ENCODE data around the gene ZNF620.

Gene ZNF620

GRCh38 chr3:40521254-40521653 is 15.4 kb downstream of the ZNF620 start:
- TF ChIP-seq EZH2 (optimal IDR thresholded peaks at IDR 0.05; ENCODE audit: low read depth, low read length) (no peak), EZH2phosphoT487 (IDR thresholded peaks at IDR 0.05; ENCODE audit: low read length) (no peak), CTCF (IDR thresholded peaks at IDR 0.05; ENCODE audit: low read length) (no peak)
- no peaks in the 10 kb centered on the region for H3F3A ChIP-seq (ENCODE audit: insufficient read depth, low read length)
- no peaks in the 10 kb centered on the region for H3K36me3 ChIP-seq (replicated peaks; ENCODE audit: insufficient read depth, low read length)
- peaks cover 5% of the 10 kb centered on the region; the same call in 1 of the 2 replicates for H3K79me2 ChIP-seq (ENCODE audit: low read length)
- H3K27me3 ChIP-seq (replicated peaks; ENCODE audit: insufficient read depth, low read length): no peaks in the 10 kb centered on the region
- no peak overlapping the region for H3K4me3 ChIP-seq (ENCODE audit: low read length)
- DNase-seq: no peak
- no peaks in the 10 kb centered on the region for H3K9me3 ChIP-seq (replicated peaks; ENCODE audit: insufficient read depth, low read length)
- no peak overlapping the region for H3K27ac ChIP-seq (ENCODE audit: low read length)
- H3K4me2 ChIP-seq (ENCODE audit: low read depth, low read length): no peak overlapping the region
- no peak overlapping the region for H3K9ac ChIP-seq (ENCODE audit: low read length)
- peaks cover 6% of the 10 kb centered on the region; the same call in 1 of the 2 replicates for H3K4me1 ChIP-seq (ENCODE audit: low read length)
- H2AFZ ChIP-seq (ENCODE audit: low read length): no peak overlapping the region
- H3K9me2 ChIP-seq (replicated peaks; ENCODE audit: insufficient read depth, low read length): no peaks in the 10 kb centered on the region
- H4K20me1 ChIP-seq (ENCODE audit: insufficient read depth, low read length): no peaks in the 10 kb centered on the region

GRCh38 chr3:40523781-40524180 is 17.9 kb downstream of the ZNF620 start:
- TF ChIP-seq CTCF (IDR thresholded peaks at IDR 0.05; ENCODE audit: low read length): no peak

GRCh38 chr3:40524222-40524567 is 18.4 kb downstream of the ZNF620 start:
- H3K9me2 ChIP-seq (replicated peaks; ENCODE audit: insufficient read depth, low read length): no peaks in the 10 kb centered on the region
- no peaks in the 10 kb centered on the region for H3K36me3 ChIP-seq (replicated peaks; ENCODE audit: insufficient read depth, low read length)
- TF ChIP-seq EZH2 (optimal IDR thresholded peaks at IDR 0.05; ENCODE audit: low read depth, low read length) (no peak), CTCF (IDR thresholded peaks at IDR 0.05; ENCODE audit: low read length) (no peak), EZH2phosphoT487 (IDR thresholded peaks at IDR 0.05; ENCODE audit: low read length) (no peak)
- peak overlapping the region; percentile 97 for H2AFZ ChIP-seq (ENCODE audit: low read length)
- DNase-seq: no peak
- H3K79me2 ChIP-seq (ENCODE audit: low read length): peaks cover 5% of the 10 kb centered on the region; the same call in 1 of the 2 replicates
- peaks cover 6% of the 10 kb centered on the region; the same call in 1 of the 2 replicates for H3K4me1 ChIP-seq (ENCODE audit: low read length)
- H3K4me3 ChIP-seq (ENCODE audit: low read length): peak overlapping the region; percentile 95
- H3F3A ChIP-seq (ENCODE audit: insufficient read depth, low read length): no peaks in the 10 kb centered on the region
- peak overlapping the region; percentile 46; the same call in 1 of the 2 replicates for H3K27ac ChIP-seq (ENCODE audit: low read length)
- H3K9ac ChIP-seq (ENCODE audit: low read length): peak overlapping the region; percentile 93; the same call in 1 of the 2 replicates
- no peaks in the 10 kb centered on the region for H3K9me3 ChIP-seq (replicated peaks; ENCODE audit: insufficient read depth, low read length)
- H3K27me3 ChIP-seq (replicated peaks; ENCODE audit: insufficient read depth, low read length): no peaks in the 10 kb centered on the region
- peak overlapping the region; percentile 96 for H3K4me2 ChIP-seq (ENCODE audit: low read depth, low read length)
- H4K20me1 ChIP-seq (ENCODE audit: insufficient read depth, low read length): no peaks in the 10 kb centered on the region

More at GRCh38 chr3:40523781-40524180, 17.9 kb downstream of the ZNF620 start:
- no peak overlapping the region for H3K9ac ChIP-seq (ENCODE audit: low read length)
- no peak overlapping the region for H3K4me3 ChIP-seq (ENCODE audit: low read length)
- DNase-seq: no peak
- no peaks in the 10 kb centered on the region for H3K9me3 ChIP-seq (replicated peaks; ENCODE audit: insufficient read depth, low read length)
- no peaks in the 10 kb centered on the region for H3F3A ChIP-seq (ENCODE audit: insufficient read depth, low read length)
- peaks cover 6% of the 10 kb centered on the region; the same call in 1 of the 2 replicates for H3K4me1 ChIP-seq (ENCODE audit: low read length)
- no peak overlapping the region for H3K27ac ChIP-seq (ENCODE audit: low read length)
- H4K20me1 ChIP-seq (ENCODE audit: insufficient read depth, low read length): no peaks in the 10 kb centered on the region
- H3K4me2 ChIP-seq (ENCODE audit: low read depth, low read length): no peak overlapping the region
- H3K79me2 ChIP-seq (ENCODE audit: low read length): peaks cover 5% of the 10 kb centered on the region; the same call in 1 of the 2 replicates
- H3K27me3 ChIP-seq (replicated peaks; ENCODE audit: insufficient read depth, low read length): no peaks in the 10 kb centered on the region
- no peaks in the 10 kb centered on the region for H3K9me2 ChIP-seq (replicated peaks; ENCODE audit: insufficient read depth, low read length)
- H2AFZ ChIP-seq (ENCODE audit: low read length): no peak overlapping the region
- H3K36me3 ChIP-seq (replicated peaks; ENCODE audit: insufficient read depth, low read length): no peaks in the 10 kb centered on the region
